ENCODE data around the gene HINFP.

DNA sequence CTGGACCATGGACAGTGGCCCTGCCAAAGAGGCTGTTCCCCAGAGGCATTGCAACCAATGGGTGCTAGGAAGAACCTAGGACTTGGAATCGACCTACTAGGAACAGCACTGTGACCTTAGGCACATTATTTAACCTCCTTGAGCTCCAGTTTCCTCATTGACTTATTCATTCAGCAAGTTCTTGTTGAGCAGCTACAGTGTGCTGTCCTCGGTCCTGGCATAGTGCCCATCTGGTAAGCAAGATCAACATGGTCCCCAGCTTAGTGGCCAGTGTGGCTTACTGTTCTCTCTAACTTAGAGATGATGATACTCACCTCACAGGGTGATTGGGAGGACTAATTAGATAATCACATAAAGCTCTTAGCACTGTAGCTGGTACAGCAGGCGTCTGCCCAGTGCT lies 35.7 kb downstream of the HINFP start:
- TF ChIP-seq SP2 (IDR thresholded peaks at IDR 0.05; ENCODE audit: extremely low read depth, low read depth, low read length, poor library complexity, severe bottlenecking) (no peak), MLLT1 (IDR thresholded peaks at IDR 0.05) (no peak), BHLHE40 (IDR thresholded peaks at IDR 0.05; ENCODE audit: low read length) (no peak), CREM (IDR thresholded peaks at IDR 0.05; ENCODE audit: low read depth) (no peak), BRCA1 (IDR thresholded peaks at IDR 0.05) (no peak), BRCA1 (CRISPR knock-in tag; IDR thresholded peaks at IDR 0.05) (no peak), ZFP1 (CRISPR knock-in tag; IDR thresholded peaks at IDR 0.05) (no peak), CEBPB (tag; IDR thresholded peaks at IDR 0.05) (no peak), POLR2A (conservative IDR thresholded peaks at IDR 0.05) (no peak), MYBL2 (IDR thresholded peaks at IDR 0.05; ENCODE audit: low read depth) (no peak), MYBL2 (CRISPR knock-in tag; IDR thresholded peaks at IDR 0.05; ENCODE audit: borderline replicate concordance) (no peak), MXI1 (IDR thresholded peaks at IDR 0.05; ENCODE audit: low read depth, low read length) (no peak), LEF1 (IDR thresholded peaks at IDR 0.05) (no peak), ZKSCAN8 (CRISPR knock-in tag; IDR thresholded peaks at IDR 0.05) (no peak)
- TF ChIP-seq, protein P1, sequence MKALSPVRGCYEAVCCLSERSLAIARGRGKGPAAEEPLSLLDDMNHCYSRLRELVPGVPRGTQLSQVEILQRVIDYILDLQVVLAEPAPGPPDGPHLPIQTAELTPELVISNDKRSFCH (CRISPR knock-in tag; IDR thresholded peaks at IDR 0.05), result no peak
- TF ChIP-seq, protein P1 (tag; IDR thresholded peaks at IDR 0.05), result no peak
- TF ChIP-seq, protein P2, sequence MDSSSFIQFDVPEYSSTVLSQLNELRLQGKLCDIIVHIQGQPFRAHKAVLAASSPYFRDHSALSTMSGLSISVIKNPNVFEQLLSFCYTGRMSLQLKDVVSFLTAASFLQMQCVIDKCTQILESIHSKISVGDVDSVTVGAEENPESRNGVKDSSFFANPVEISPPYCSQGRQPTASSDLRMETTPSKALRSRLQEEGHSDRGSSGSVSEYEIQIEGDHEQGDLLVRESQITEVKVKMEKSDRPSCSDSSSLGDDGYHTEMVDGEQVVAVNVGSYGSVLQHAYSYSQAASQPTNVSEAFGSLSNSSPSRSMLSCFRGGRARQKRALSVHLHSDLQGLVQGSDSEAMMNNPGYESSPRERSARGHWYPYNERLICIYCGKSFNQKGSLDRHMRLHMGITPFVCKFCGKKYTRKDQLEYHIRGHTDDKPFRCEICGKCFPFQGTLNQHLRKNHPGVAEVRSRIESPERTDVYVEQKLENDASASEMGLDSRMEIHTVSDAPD (CRISPR knock-in tag; IDR thresholded peaks at IDR 0.05), result no peak
